ENCODE results near the gene RPL34. TPM values are rescaled to one million over a fixed set of nuclear protein-coding genes. Genes with fewer than 3 reads are reported as not detected.

The RPL34 gene
- total RNA-seq, 1 experiment from 2014 or later = 488 TPM

DNA sequence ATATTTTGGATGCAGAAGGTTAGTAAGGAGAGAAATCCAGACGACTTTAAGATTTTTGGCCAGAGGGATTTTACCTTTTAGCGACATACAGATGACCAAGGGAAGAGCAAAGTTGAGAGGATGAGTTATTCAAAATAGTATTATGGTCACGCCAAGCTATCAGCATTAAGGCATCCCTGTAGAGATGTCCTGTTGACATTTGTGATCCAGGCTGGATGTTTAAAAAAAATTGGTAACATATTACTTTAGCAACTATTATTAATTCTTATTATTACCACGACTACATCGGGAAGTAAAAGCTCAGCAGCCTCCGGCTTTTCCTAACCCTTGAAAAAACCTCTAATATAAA lies 29.5 kb downstream of the RPL34 start:
- TF ChIP-seq TCF7L2 (IDR thresholded peaks at IDR 0.05; ENCODE audit: low read depth, low read length) (no peak), SIN3A (IDR thresholded peaks at IDR 0.05; ENCODE audit: borderline replicate concordance, insufficient read depth, low read depth, low read length) (no peak), POLR2AphosphoS5 (IDR thresholded peaks at IDR 0.05; ENCODE audit: low read depth, low read length) (no peak)
- TF ChIP-seq, protein P1, sequence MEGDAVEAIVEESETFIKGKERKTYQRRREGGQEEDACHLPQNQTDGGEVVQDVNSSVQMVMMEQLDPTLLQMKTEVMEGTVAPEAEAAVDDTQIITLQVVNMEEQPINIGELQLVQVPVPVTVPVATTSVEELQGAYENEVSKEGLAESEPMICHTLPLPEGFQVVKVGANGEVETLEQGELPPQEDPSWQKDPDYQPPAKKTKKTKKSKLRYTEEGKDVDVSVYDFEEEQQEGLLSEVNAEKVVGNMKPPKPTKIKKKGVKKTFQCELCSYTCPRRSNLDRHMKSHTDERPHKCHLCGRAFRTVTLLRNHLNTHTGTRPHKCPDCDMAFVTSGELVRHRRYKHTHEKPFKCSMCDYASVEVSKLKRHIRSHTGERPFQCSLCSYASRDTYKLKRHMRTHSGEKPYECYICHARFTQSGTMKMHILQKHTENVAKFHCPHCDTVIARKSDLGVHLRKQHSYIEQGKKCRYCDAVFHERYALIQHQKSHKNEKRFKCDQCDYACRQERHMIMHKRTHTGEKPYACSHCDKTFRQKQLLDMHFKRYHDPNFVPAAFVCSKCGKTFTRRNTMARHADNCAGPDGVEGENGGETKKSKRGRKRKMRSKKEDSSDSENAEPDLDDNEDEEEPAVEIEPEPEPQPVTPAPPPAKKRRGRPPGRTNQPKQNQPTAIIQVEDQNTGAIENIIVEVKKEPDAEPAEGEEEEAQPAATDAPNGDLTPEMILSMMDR (IDR thresholded peaks at IDR 0.05) = no peak
- TF ChIP-seq, protein P2, sequence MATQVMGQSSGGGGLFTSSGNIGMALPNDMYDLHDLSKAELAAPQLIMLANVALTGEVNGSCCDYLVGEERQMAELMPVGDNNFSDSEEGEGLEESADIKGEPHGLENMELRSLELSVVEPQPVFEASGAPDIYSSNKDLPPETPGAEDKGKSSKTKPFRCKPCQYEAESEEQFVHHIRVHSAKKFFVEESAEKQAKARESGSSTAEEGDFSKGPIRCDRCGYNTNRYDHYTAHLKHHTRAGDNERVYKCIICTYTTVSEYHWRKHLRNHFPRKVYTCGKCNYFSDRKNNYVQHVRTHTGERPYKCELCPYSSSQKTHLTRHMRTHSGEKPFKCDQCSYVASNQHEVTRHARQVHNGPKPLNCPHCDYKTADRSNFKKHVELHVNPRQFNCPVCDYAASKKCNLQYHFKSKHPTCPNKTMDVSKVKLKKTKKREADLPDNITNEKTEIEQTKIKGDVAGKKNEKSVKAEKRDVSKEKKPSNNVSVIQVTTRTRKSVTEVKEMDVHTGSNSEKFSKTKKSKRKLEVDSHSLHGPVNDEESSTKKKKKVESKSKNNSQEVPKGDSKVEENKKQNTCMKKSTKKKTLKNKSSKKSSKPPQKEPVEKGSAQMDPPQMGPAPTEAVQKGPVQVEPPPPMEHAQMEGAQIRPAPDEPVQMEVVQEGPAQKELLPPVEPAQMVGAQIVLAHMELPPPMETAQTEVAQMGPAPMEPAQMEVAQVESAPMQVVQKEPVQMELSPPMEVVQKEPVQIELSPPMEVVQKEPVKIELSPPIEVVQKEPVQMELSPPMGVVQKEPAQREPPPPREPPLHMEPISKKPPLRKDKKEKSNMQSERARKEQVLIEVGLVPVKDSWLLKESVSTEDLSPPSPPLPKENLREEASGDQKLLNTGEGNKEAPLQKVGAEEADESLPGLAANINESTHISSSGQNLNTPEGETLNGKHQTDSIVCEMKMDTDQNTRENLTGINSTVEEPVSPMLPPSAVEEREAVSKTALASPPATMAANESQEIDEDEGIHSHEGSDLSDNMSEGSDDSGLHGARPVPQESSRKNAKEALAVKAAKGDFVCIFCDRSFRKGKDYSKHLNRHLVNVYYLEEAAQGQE (IDR thresholded peaks at IDR 0.05; ENCODE audit: insufficient read depth in 1 of 2, low read depth in 2 of 2, low read length in 1 of 2) = no peak
- Histone ChIP-seq H3K27me3 (ENCODE audit: control insufficient read depth, insufficient read depth, low read length) (no peaks in the 10 kb centered on the region), H3K36me3 (ENCODE audit: control insufficient read depth, insufficient read depth, low read length) (peaks cover 8% of the 10 kb centered on the region; the same call in 1 of the 2 replicates), H3K4me3 (ENCODE audit: low read depth in 2 of 2, low read length in 2 of 2) (peak overlapping the region; percentile 98 to 99), H3K27ac (ENCODE audit: low read length) (peak overlapping the region; percentile 90), H3K9me3 (ENCODE audit: control insufficient read depth, insufficient read depth, low read depth, low read length) (no peaks in the 10 kb centered on the region), H3K4me1 (ENCODE audit: control insufficient read depth, insufficient read depth, low read length) (no peaks in the 10 kb centered on the region; the same call in 1 of the 2 replicates)
- ATAC-seq (peak; percentile 52), DNase-seq (ENCODE audit: low read depth, low spot score) (no peak)
- CTCF ChIA-PET = no interaction called here
- intact Hi-C loops (cut with micrococcal nuclease; ENCODE audit: unreplicated experiment) (no loop called here), in situ Hi-C loops (cut with HindIII; ENCODE audit: low pct_unique_long_range_greater_than_20kb, low sequenced_read_pairs) (no loop called here)
- no TSS peak for BruUV-seq (replicated peaks)
- POLR2A ChIA-PET = interaction anchor here (0.6 kb wide), 1 partner anchor 929 kb away, joined by 7 read pairs; no protein-coding TSS in a partner anchor

DNA sequence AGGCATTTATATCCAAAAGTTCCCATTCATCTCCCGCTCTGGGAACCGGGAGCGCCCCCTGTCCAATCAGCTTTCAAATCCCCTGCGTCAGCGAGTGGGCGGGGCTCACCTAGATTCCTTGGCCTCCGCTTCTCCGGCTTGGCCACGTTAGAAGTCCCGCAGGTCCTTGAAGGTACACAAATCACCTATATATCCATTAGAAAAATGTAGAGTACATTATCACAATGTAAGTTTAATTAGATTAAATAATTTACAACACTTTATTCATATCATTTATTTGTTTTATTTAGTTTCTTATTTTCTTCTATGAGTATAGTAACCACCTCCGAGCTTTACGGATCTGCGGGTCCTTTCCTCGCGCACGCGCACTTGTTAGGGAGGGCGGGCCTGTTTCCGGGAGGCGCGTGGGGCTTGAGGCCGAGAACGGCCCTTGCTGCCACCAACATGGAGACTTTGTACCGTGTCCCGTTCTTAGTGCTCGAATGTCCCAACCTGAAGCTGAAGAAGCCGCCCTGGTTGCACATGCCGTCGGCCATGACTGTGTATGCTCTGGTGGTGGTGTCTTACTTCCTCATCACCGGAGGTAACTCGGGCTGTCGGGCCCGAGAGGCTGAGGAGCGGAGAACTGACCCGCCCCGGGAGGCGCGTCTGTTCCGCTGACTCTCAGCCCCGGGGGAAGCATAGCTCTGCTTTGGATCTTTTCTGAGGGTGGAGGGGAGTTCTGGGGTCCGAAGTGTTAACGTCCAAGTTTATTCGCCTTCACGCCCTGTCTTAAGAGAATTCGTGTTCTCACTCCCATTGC lies 30.0 kb downstream of the RPL34 start, which contains the start of gene OSTC:
Gene OSTC (plus strand): TSS at position 388 of the 802 bp plus-strand sequence. CDS start 57 bp downstream, at position 445.
- in situ Hi-C loops (cut with HindIII; ENCODE audit: low pct_unique_long_range_greater_than_20kb, low sequenced_read_pairs) = no loop called here
- intact Hi-C loops (cut with micrococcal nuclease; ENCODE audit: unreplicated experiment) = no loop called here
- CTCF ChIA-PET = no interaction called here

More for the DNA sequence above, 30.0 kb downstream of the RPL34 start, which contains the start of gene OSTC:
- no peaks in the 10 kb centered on the region for H3K9me3 ChIP-seq (ENCODE audit: control insufficient read depth, insufficient read depth, low read depth, low read length)
- peaks cover 8% of the 10 kb centered on the region; the same call in 1 of the 2 replicates for H3K36me3 ChIP-seq (ENCODE audit: control insufficient read depth, insufficient read depth, low read length)
- H3K4me3 ChIP-seq (ENCODE audit: low read depth in 2 of 2, low read length in 2 of 2) = peak within 1 kb of the TSS; percentile 98 to 99
- peak; percentile 97 for ATAC-seq
- H3K4me1 ChIP-seq (ENCODE audit: control insufficient read depth, insufficient read depth, low read length) = no peaks in the 10 kb centered on the region; the same call in 1 of the 2 replicates
- TSS peak; percentile 91 for BruUV-seq (replicated peaks)
- no peaks in the 10 kb centered on the region for H3K27me3 ChIP-seq (ENCODE audit: control insufficient read depth, insufficient read depth, low read length)
- peak; percentile 54; the same call in 1 of the 2 replicates for TF ChIP-seq POLR2AphosphoS5 (IDR thresholded peaks at IDR 0.05; ENCODE audit: low read depth, low read length)
- TF ChIP-seq TCF7L2 (IDR thresholded peaks at IDR 0.05; ENCODE audit: low read depth, low read length) = peak; percentile 72
- 0 out of 2 replicates have a peak, but pooled peaks have one; percentile 57 for TF ChIP-seq SIN3A (IDR thresholded peaks at IDR 0.05; ENCODE audit: borderline replicate concordance, insufficient read depth, low read depth, low read length)
- TF ChIP-seq, protein P2 (IDR thresholded peaks at IDR 0.05; ENCODE audit: insufficient read depth in 1 of 2, low read depth in 2 of 2, low read length in 1 of 2) = no peak
- TF ChIP-seq, protein P1 (IDR thresholded peaks at IDR 0.05) = no peak
- peak within 1 kb of the TSS; percentile 90 for H3K27ac ChIP-seq (ENCODE audit: low read length)
- DNase-seq (ENCODE audit: low read depth, low spot score) = peak; percentile 68
- POLR2A ChIA-PET = interaction anchor here (0.6 kb wide), 1 partner anchor 930 kb away, joined by 7 read pairs; no protein-coding TSS in a partner anchor

All from Panc1 (cell line).